T-helper 1 cell treated with Interleukin-12 subunit alpha and Interleukin-12 subunit beta and Interleukin-4 antibody, amounts not matched to agents 30 μg/mL and 1 μg/mL, for 36 hours (primary cell): ENCODE measurements around the gene MOCS1.

Experiments used
- H3K27ac Mint-ChIP-seq: one replicate; pipeline ENCODE4 v1.8.0; 2021; ENCODE audit warnings: mild to moderate bottlenecking, mixed read lengths
- H3K27me3 Mint-ChIP-seq: one replicate; pipeline ENCODE4 v1.8.0; 2021; ENCODE audit warnings: low read depth, mixed read lengths
- H3K36me3 Mint-ChIP-seq: one replicate; pipeline ENCODE4 v1.8.0; 2021; ENCODE audit warnings: low read depth, mixed read lengths
- H3K4me1 Mint-ChIP-seq: one replicate; pipeline ENCODE4 v1.8.0; 2021; ENCODE audit warnings: low read depth, mixed read lengths
- H3K4me3 Mint-ChIP-seq: one replicate; pipeline ENCODE4 v1.8.0; 2021; ENCODE audit warnings: mild to moderate bottlenecking, moderate library complexity, mixed read lengths
- H3K9me3 Mint-ChIP-seq: one replicate; pipeline ENCODE4 v1.8.0; 2021; ENCODE audit warnings: mixed read lengths

Gene MOCS1

GRCh38 chr6:39923861-39924260 is 10.4 kb downstream of the MOCS1 start:
- Mint-ChIP-seq H3K36me3 (no peaks in the 10 kb centered on the region), H3K4me1 (peaks cover 1% of the 10 kb centered on the region), H3K27me3 (no peaks in the 10 kb centered on the region), H3K9me3 (peaks cover 5% of the 10 kb centered on the region), H3K4me3 (no peak overlapping the region), H3K27ac (no peak overlapping the region)

DNA sequence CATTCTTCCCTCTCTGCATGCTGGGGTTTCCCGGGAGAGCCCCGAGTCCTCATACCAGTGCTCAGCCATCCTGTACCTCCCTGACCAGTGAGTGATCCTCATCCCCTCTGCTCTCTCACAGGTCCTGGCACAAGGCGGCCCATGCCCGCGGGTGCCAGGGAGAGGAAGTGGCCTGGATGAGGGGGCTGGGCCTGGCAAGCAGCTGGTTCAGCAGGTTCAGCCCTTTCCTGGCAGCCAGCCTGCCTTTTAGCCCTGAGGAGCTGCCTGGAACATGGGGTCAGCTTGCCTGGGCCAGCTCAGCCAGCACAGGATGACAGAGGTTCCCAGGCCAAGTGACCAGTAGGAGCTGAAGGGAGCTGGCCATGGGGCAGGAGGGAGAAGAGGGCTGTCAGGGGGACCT is 10.9 kb downstream of the MOCS1 start:
- Mint-ChIP-seq H3K36me3 (no peaks in the 10 kb centered on the region), H3K27me3 (no peaks in the 10 kb centered on the region), H3K4me3 (no peak overlapping the region), H3K9me3 (peaks cover 5% of the 10 kb centered on the region), H3K27ac (no peak overlapping the region), H3K4me1 (peaks cover 1% of the 10 kb centered on the region)

GRCh38 chr6:39922821-39923220 is 11.4 kb downstream of the MOCS1 start:
- no peak overlapping the region for H3K27ac Mint-ChIP-seq
- no peaks in the 10 kb centered on the region for H3K27me3 Mint-ChIP-seq
- peaks cover 5% of the 10 kb centered on the region for H3K9me3 Mint-ChIP-seq
- no peak overlapping the region for H3K4me3 Mint-ChIP-seq
- peaks cover 1% of the 10 kb centered on the region for H3K4me1 Mint-ChIP-seq
- H3K36me3 Mint-ChIP-seq, result no peaks in the 10 kb centered on the region

- Mint-ChIP-seq H3K4me3 (no peak overlapping the region), H3K9me3 (no peaks in the 10 kb centered on the region), H3K36me3 (no peaks in the 10 kb centered on the region), H3K4me1 (no peaks in the 10 kb centered on the region), H3K27me3 (no peaks in the 10 kb centered on the region), H3K27ac (no peak overlapping the region)
These were observed 14.1 kb downstream of the MOCS1 start for GRCh38 chr6:39920157-39920556.

GRCh38 chr6:39918831-39919230 is 15.4 kb downstream of the MOCS1 start:
- H3K9me3 Mint-ChIP-seq, result no peaks in the 10 kb centered on the region
- H3K36me3 Mint-ChIP-seq, result no peaks in the 10 kb centered on the region
- H3K4me1 Mint-ChIP-seq, result no peaks in the 10 kb centered on the region

GRCh38 chr6:39917981-39918380 is 16.3 kb downstream of the MOCS1 start:
- H3K36me3 Mint-ChIP-seq, result no peaks in the 10 kb centered on the region
- H3K27me3 Mint-ChIP-seq, result no peaks in the 10 kb centered on the region
- H3K4me3 Mint-ChIP-seq, result no peak overlapping the region
- no peaks in the 10 kb centered on the region for H3K4me1 Mint-ChIP-seq
- H3K9me3 Mint-ChIP-seq, result no peaks in the 10 kb centered on the region
- H3K27ac Mint-ChIP-seq, result no peak overlapping the region

More at GRCh38 chr6:39918831-39919230, 15.4 kb downstream of the MOCS1 start:
- Mint-ChIP-seq H3K27ac (no peak overlapping the region), H3K27me3 (no peaks in the 10 kb centered on the region), H3K4me3 (no peak overlapping the region)

GRCh38 chr6:39917329-39917728 is 16.9 kb downstream of the MOCS1 start:
- H3K4me3 Mint-ChIP-seq, result no peak overlapping the region
- H3K27ac Mint-ChIP-seq, result no peak overlapping the region
- no peaks in the 10 kb centered on the region for H3K4me1 Mint-ChIP-seq
- no peaks in the 10 kb centered on the region for H3K27me3 Mint-ChIP-seq
- no peaks in the 10 kb centered on the region for H3K9me3 Mint-ChIP-seq
- no peaks in the 10 kb centered on the region for H3K36me3 Mint-ChIP-seq

- Mint-ChIP-seq H3K27ac (no peak overlapping the region), H3K36me3 (no peaks in the 10 kb centered on the region), H3K4me1 (no peaks in the 10 kb centered on the region), H3K9me3 (no peaks in the 10 kb centered on the region), H3K4me3 (no peak overlapping the region), H3K27me3 (no peaks in the 10 kb centered on the region)
These were observed 18.4 kb downstream of the MOCS1 start for GRCh38 chr6:39915866-39916265.

DNA sequence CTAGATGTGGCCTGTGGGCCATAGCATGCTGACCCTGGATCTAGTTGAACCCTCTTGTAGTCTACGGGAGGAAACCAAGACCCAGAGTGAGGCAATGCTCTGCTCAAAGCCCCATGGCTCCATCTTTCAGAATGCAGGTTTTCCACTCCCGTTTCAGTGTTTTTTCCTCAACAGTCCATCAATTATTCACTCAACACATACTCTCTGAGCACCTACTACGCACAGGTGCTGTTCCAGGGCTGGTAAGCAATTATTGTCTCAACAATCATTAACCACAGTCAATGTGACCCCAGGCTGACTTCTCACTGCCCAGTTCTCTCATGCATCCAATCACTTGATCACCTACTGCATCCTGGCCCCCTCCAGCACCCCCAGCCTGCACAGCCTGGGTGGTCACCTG is 20.0 kb downstream of the MOCS1 start:
- no peaks in the 10 kb centered on the region for H3K4me1 Mint-ChIP-seq
- H3K27me3 Mint-ChIP-seq, result no peaks in the 10 kb centered on the region
- no peaks in the 10 kb centered on the region for H3K9me3 Mint-ChIP-seq
- H3K36me3 Mint-ChIP-seq, result no peaks in the 10 kb centered on the region
- H3K27ac Mint-ChIP-seq, result no peak overlapping the region
- no peak overlapping the region for H3K4me3 Mint-ChIP-seq

GRCh38 chr6:39913391-39913916 is 20.8 kb downstream of the MOCS1 start:
- no peaks in the 10 kb centered on the region for H3K9me3 Mint-ChIP-seq

GRCh38 chr6:39912446-39912845 is 21.8 kb downstream of the MOCS1 start:
- no peaks in the 10 kb centered on the region for H3K9me3 Mint-ChIP-seq
- no peaks in the 10 kb centered on the region for H3K4me1 Mint-ChIP-seq
- no peak overlapping the region for H3K4me3 Mint-ChIP-seq
- H3K36me3 Mint-ChIP-seq, result no peaks in the 10 kb centered on the region
- no peak overlapping the region for H3K27ac Mint-ChIP-seq
- H3K27me3 Mint-ChIP-seq, result no peaks in the 10 kb centered on the region

More at GRCh38 chr6:39913391-39913916, 20.8 kb downstream of the MOCS1 start:
- Mint-ChIP-seq H3K4me1 (no peaks in the 10 kb centered on the region), H3K27me3 (no peaks in the 10 kb centered on the region), H3K4me3 (no peak overlapping the region), H3K27ac (no peak overlapping the region), H3K36me3 (no peaks in the 10 kb centered on the region)

DNA sequence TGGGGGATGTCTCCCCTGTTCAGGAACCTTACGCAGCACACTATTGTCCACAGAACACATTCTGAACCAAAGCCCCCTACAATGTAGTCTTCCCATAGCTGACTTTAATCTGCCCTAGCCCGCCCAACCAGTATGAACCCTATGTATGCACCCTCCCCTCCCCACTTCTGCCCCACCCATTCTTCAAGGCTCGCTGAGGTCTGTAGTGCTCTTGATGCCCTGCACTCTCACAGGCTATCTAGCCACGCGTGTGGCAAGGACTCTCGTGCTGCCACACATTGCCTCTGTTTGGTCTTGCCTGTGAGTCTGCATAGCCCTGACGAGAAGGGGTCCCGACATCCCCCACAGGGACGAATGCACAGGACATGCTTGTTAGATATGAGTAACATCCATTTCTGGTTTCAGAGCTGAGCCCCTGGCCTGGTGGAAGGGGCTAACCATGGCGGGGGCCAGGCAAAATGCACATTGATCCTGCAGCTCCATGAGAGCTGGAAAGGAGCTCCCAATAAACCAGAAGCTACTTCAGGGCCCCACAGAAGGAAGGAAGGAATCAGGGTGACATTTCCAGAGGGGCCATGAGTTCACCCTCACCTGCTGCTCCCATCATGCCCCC is 22.6 kb downstream of the MOCS1 start:
- no peaks in the 10 kb centered on the region for H3K27me3 Mint-ChIP-seq

GRCh38 chr6:39910744-39911143 is 23.5 kb downstream of the MOCS1 start:
- Mint-ChIP-seq H3K27ac (no peak overlapping the region), H3K27me3 (no peaks in the 10 kb centered on the region), H3K9me3 (no peaks in the 10 kb centered on the region), H3K4me1 (no peaks in the 10 kb centered on the region), H3K36me3 (no peaks in the 10 kb centered on the region), H3K4me3 (no peak overlapping the region)

More for the DNA sequence above, 22.6 kb downstream of the MOCS1 start:
- H3K27ac Mint-ChIP-seq, result no peak overlapping the region
- no peak overlapping the region for H3K4me3 Mint-ChIP-seq
- no peaks in the 10 kb centered on the region for H3K36me3 Mint-ChIP-seq
- H3K9me3 Mint-ChIP-seq, result no peaks in the 10 kb centered on the region
- no peaks in the 10 kb centered on the region for H3K4me1 Mint-ChIP-seq

DNA sequence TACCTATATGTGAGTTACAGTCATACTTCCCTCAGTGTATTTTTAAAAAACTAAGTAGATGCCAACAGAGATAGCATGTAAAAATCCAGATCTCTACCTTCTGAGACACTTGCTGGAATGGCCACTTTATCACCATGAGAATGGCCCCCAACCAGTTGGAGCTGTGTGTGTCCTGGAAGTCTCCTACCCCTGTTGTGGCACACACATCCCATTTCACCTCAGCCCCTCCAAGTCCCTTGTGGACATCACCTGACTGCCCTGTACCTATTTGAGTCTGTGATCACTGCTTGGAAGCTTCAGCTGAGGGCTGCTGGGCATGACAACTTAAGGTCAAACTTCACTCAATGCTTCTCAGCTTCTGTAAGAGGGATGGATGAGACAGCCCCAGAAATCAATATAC is 24.1 kb downstream of the MOCS1 start:
- no peaks in the 10 kb centered on the region for H3K9me3 Mint-ChIP-seq
- no peak overlapping the region for H3K4me3 Mint-ChIP-seq
- no peaks in the 10 kb centered on the region for H3K27me3 Mint-ChIP-seq
- H3K27ac Mint-ChIP-seq, result no peak overlapping the region
- H3K4me1 Mint-ChIP-seq, result no peaks in the 10 kb centered on the region
- no peaks in the 10 kb centered on the region for H3K36me3 Mint-ChIP-seq

DNA sequence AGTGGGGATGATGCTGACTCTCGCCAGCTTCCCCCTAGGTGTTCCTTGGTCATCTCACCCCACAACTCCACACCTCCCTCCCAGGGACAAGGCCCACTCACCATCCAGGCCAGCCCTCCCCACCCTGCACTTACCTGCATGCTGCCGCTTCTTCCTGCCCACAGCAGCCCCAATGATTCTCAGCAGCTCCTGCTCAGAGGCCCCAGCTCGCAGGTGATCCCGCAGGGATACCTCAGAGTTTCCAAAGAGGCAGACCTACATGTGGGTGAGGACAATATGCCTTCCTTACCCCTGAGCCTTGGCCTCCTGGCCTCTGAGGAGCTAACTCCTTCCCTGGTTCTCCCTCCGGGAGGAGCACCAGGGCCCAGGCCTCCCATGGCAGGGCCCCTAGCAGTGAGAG is 24.6 kb downstream of the MOCS1 start:
- no peak overlapping the region for H3K27ac Mint-ChIP-seq
- no peaks in the 10 kb centered on the region for H3K27me3 Mint-ChIP-seq
- no peaks in the 10 kb centered on the region for H3K36me3 Mint-ChIP-seq
- no peak overlapping the region for H3K4me3 Mint-ChIP-seq
- no peaks in the 10 kb centered on the region for H3K4me1 Mint-ChIP-seq
- H3K9me3 Mint-ChIP-seq, result no peaks in the 10 kb centered on the region
